Urinary bladder (tissue), 4 donors: ENCODE data around the gene SLC35B2. TPM values are rescaled to one million over a fixed set of nuclear protein-coding genes. Genes with fewer than 3 reads are reported as not detected.

Experiments used
- DNase-seq: peaks from one replicate; pipeline ENCODE4 v3.0.0-alpha.2; 2015; ENCODE audit errors: extremely low spot score
- H3K27ac ChIP-seq: one replicate; pipeline ENCODE4 v1.5.1; 2013; ENCODE audit warnings: low read depth, mild to moderate bottlenecking, moderate library complexity
- H3K36me3 ChIP-seq: one replicate; pipeline ENCODE4 v1.6.1; 2013; ENCODE audit warnings: mild to moderate bottlenecking, moderate library complexity; ENCODE audit not compliant: insufficient read depth
- H3K4me1 ChIP-seq: one replicate; pipeline ENCODE4 v1.6.1; 2013; ENCODE audit warnings: mild to moderate bottlenecking, moderate library complexity; ENCODE audit not compliant: insufficient read depth
- H3K4me3 ChIP-seq: one replicate; pipeline ENCODE4 v1.5.1; 2013; ENCODE audit warnings: low read depth, low read length
- WGBS: extraction: QIAGEN DNeasy Blood & Tissue Kit; methylation state at CpG from one replicate; pipeline ENCODE4 v1.1.7; 2013; 5-methylcytosine and 5-hydroxymethylcytosine counted together
- polyA plus RNA-seq: library from polyadenylated mRNA; stranded (reverse); fragments of 200-250 nt; gene quantifications from one replicate; pipeline ENCODE4 v1.2.3, GENCODE V29; 2013
- total RNA-seq: library from RNA; depleted of rRNA; stranded (reverse); fragments of >200 nt; gene quantifications from one replicate; pipeline ENCODE4 v1.2.3, GENCODE V29; 2014
- donor health status: healthy with polysubstance abuse.
- donor health status: healthy.

Gene SLC35B2
- total and polyA plus RNA-seq, 2 donors: 29.4 to 51.3 TPM

- no peak for DNase-seq
- H3K27ac ChIP-seq: no peak overlapping the region
- no peaks in the 10 kb centered on the region for H3K4me1 ChIP-seq
- 14% methylated on average over 5 of the region's 5 CpGs for WGBS
- H3K4me3 ChIP-seq: no peak overlapping the region
- H3K36me3 ChIP-seq: no peaks in the 10 kb centered on the region
Measured at GRCh38 chr6:44268095-44268628, 10.8 kb upstream of the SLC35B2 start.

GRCh38 chr6:44267252-44267651, 9.9 kb upstream of the SLC35B2 start:
- no peak for DNase-seq
- Histone ChIP-seq H3K4me1 (no peaks in the 10 kb centered on the region), H3K36me3 (no peaks in the 10 kb centered on the region), H3K27ac (no peak overlapping the region), H3K4me3 (no peak overlapping the region)
- WGBS: 49% methylated on average over 10 of the region's 10 CpGs

GRCh38 chr6:44266347-44266746, 9.0 kb upstream of the SLC35B2 start:
- no peak overlapping the region for H3K4me3 ChIP-seq
- no peaks in the 10 kb centered on the region for H3K4me1 ChIP-seq
- H3K27ac ChIP-seq: no peak overlapping the region
- 77% methylated on average over 3 of the region's 3 CpGs for WGBS
- DNase-seq: no peak
- no peaks in the 10 kb centered on the region for H3K36me3 ChIP-seq

GRCh38 chr6:44265722-44266233, 8.4 kb upstream of the SLC35B2 start:
- DNase-seq: no peak
- Histone ChIP-seq H3K36me3 (no peaks in the 10 kb centered on the region), H3K4me3 (peak overlapping the region; percentile 68), H3K27ac (no peak overlapping the region), H3K4me1 (no peaks in the 10 kb centered on the region)
- 64% methylated on average over 17 of the region's 17 CpGs for WGBS

GRCh38 chr6:44265007-44265721, 7.8 kb upstream of the SLC35B2 start, which contains the start of gene NFKBIE:
Gene NFKBIE, minus strand, starts transcription at chr6:44265551. Its CDS starts 205 bp downstream, at chr6:44265346.
- WGBS: under 1% methylated on average over 72 of the region's 72 CpGs
- Histone ChIP-seq H3K4me1 (no peaks in the 10 kb centered on the region), H3K4me3 (peak within 1 kb of the TSS; percentile 68), H3K36me3 (no peaks in the 10 kb centered on the region), H3K27ac (peak within 1 kb of the TSS; percentile 39)
- peak; percentile 67 for DNase-seq

GRCh38 chr6:44264154-44265006, 7.1 kb upstream of the SLC35B2 start:
- Histone ChIP-seq H3K4me3 (peak overlapping the region; percentile 68), H3K27ac (no peak overlapping the region), H3K36me3 (no peaks in the 10 kb centered on the region), H3K4me1 (no peaks in the 10 kb centered on the region)
- DNase-seq: no peak
- 11% methylated on average over 13 of the region's 13 CpGs for WGBS

GRCh38 chr6:44263354-44264100, 6.2 kb upstream of the SLC35B2 start:
- DNase-seq: no peak

GRCh38 chr6:44262467-44263353, 5.4 kb upstream of the SLC35B2 start:
- 73% methylated on average over 7 of the region's 7 CpGs for WGBS
- H3K4me3 ChIP-seq: no peak overlapping the region
- H3K36me3 ChIP-seq: no peaks in the 10 kb centered on the region
- H3K4me1 ChIP-seq: no peaks in the 10 kb centered on the region
- DNase-seq: no peak
- no peak overlapping the region for H3K27ac ChIP-seq

More at GRCh38 chr6:44263354-44264100, 6.2 kb upstream of the SLC35B2 start:
- WGBS: 57% methylated on average over 9 of the region's 9 CpGs
- H3K4me1 ChIP-seq: no peaks in the 10 kb centered on the region
- H3K27ac ChIP-seq: no peak overlapping the region
- no peak overlapping the region for H3K4me3 ChIP-seq
- H3K36me3 ChIP-seq: no peaks in the 10 kb centered on the region

GRCh38 chr6:44261581-44261980, 4.3 kb upstream of the SLC35B2 start:
- no peak overlapping the region for H3K4me3 ChIP-seq
- H3K36me3 ChIP-seq: no peaks in the 10 kb centered on the region
- WGBS: 95% methylated on average over 8 of the region's 8 CpGs
- no peak overlapping the region for H3K27ac ChIP-seq
- no peak for DNase-seq
- no peaks in the 10 kb centered on the region for H3K4me1 ChIP-seq

GRCh38 chr6:44260451-44261297, 3.3 kb upstream of the SLC35B2 start:
- no peak overlapping the region for H3K27ac ChIP-seq
- no peaks in the 10 kb centered on the region for H3K4me1 ChIP-seq
- WGBS: 98% methylated on average over 6 of the region's 6 CpGs
- H3K36me3 ChIP-seq: no peaks in the 10 kb centered on the region
- no peak overlapping the region for H3K4me3 ChIP-seq
- DNase-seq: no peak

- H3K27ac ChIP-seq: no peak overlapping the region
- WGBS: 96% methylated on average over 8 of the region's 8 CpGs
- no peak overlapping the region for H3K4me3 ChIP-seq
- no peaks in the 10 kb centered on the region for H3K4me1 ChIP-seq
- DNase-seq: no peak
- H3K36me3 ChIP-seq: no peaks in the 10 kb centered on the region
Measured at GRCh38 chr6:44260011-44260410, 2.7 kb upstream of the SLC35B2 start.

GRCh38 chr6:44258921-44259320, 1.6 kb upstream of the SLC35B2 start:
- no peak for DNase-seq
- Histone ChIP-seq H3K27ac (no peak overlapping the region), H3K36me3 (no peaks in the 10 kb centered on the region), H3K4me1 (no peaks in the 10 kb centered on the region), H3K4me3 (no peak overlapping the region)
- WGBS: 93% methylated on average over 3 of the region's 3 CpGs
